Measurements from ENCODE around the gene CNIH2.
A peak's percentile ranks its signal among the peaks of the same experiment; 100 is the strongest.

The CNIH2 gene

DNA sequence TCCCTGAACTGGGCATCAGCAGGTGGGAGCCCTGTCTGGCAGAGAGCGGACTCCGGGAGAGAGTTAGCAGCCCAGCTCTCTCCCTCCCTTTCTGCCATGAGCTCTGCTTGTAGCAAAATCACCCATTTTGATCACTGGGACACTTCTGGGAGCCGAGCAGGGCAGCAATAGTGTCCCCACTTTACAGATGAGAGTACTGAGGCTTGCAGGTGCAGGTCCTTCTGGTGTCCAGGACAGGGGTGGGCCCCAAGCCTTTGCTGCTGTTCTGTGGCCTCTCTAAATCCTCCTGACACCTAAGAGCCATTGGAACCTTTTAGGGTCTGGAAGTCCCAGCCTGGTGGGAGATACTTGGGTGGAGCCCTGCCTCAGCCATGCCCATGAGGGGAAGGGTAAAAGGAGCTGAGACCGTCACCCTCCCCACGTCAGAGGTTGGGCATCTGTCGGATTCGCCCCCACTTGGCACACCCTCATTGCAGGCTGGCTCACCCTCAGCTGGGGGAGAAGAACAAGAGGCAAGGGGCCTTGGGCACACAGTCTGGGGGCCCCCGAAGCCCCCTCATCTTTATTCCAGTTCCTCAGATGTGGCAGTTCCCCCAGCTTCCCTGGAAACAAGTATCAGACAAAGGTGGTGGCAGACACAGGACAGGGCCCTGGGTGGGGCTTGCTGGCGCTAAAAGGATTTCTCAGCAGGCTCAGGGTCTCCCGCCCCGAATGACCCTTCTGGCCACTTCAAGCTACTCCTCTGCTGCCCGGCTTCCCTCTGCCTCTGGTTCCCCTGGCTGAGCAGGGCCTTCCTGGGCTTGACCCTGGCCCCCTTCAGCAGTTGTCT, 53.8 kb downstream of the CNIH2 start:
- no peak overlapping the region for H3K4me3 ChIP-seq (ENCODE audit: low read depth, low read length)
- ChIA-PET POLR2A (interaction anchor here (0.6 to 1.8 kb wide), 2 partner anchors 21 to 160 kb away, joined by 3 to 4 read pairs; no protein-coding TSS in a partner anchor), CTCF (interaction anchor here (0.8 to 1.3 kb wide), 4 partner anchors 18 to 57 kb away, joined by 4 to 8 read pairs (median 4); no protein-coding TSS in a partner anchor)
- H3K4me1 ChIP-seq (ENCODE audit: control insufficient read depth, insufficient read depth, low read length) = no peaks in the 10 kb centered on the region
- no peaks in the 10 kb centered on the region for H3K36me3 ChIP-seq (ENCODE audit: control insufficient read depth in 2 of 2, insufficient read depth in 1 of 2, low read length in 2 of 2)
- no peak overlapping the region for H3K27ac ChIP-seq (ENCODE audit: extremely low read depth, low read depth, low read length)
- TF ChIP-seq PRDM10 (tag by site-specific recombination; IDR thresholded peaks at IDR 0.05) = no peak
- no peak for TF ChIP-seq ZNF335 (tag by site-specific recombination; conservative IDR thresholded peaks at IDR 0.05)
- H3K9me3 ChIP-seq (ENCODE audit: control insufficient read depth, insufficient read depth, low read depth, low read length) = no peaks in the 10 kb centered on the region

DNA sequence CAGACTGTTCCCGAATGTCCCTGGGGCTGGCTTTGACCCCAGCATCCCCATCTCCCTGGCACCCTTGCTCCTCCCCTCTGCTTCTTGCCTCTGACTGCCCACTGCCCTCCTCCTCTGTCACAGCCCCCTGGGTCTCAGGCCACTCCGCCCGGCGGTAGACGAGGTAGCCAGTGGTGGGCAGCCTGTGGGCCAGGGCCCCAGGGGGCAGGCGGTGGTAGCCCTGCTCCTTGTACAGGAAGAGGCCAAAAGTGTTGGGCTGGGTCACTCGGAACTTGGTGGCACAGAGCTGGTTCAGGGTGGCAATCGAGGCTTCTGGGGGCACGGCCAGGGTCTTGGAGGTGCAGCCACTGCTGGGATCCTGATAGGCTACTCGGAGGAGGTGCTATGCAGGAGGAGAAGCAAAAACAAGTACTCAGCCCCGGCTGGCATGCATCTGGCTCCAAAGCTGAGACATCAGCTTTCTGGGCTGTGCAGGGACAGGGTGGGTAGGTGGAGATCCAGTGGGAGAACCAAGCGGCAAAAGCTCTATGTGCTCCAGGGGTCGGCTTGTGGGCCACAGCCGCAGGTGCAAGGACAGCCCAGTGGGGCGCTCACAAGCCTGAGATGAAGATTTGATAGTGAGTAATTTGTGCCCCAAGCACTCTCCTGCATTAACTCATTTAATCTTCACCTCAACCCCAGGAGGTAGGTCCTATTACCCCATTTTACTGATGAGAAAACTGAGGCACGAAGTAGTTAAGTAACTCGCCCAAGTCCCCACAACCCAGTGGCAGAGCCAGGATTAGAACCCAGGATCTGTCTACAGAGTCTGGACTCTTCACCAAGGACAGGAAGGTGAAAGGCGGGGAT, 54.6 kb downstream of the CNIH2 start:
- Histone ChIP-seq H3K4me3 (ENCODE audit: low read depth, low read length) (no peak overlapping the region), H3K36me3 (ENCODE audit: control insufficient read depth in 2 of 2, insufficient read depth in 1 of 2, low read length in 2 of 2) (peaks cover 0 to 4% of the 10 kb centered on the region in 2 experiments; a peak in 1 of 3 replicates), H3K9me3 (ENCODE audit: control insufficient read depth, insufficient read depth, low read depth, low read length) (no peaks in the 10 kb centered on the region), H3K27ac (ENCODE audit: extremely low read depth, low read depth, low read length) (no peak overlapping the region), H3K4me1 (ENCODE audit: control insufficient read depth, insufficient read depth, low read length) (no peaks in the 10 kb centered on the region)
- 0 out of 2 replicates have a peak, but pooled peaks have one; percentile 12 for TF ChIP-seq ZNF664 (tag by site-specific recombination; IDR thresholded peaks at IDR 0.05)
- TF ChIP-seq ZNF548 (tag by site-specific recombination; IDR thresholded peaks at IDR 0.05) = no peak
- ChIA-PET CTCF (interaction anchor here (0.6 to 3.1 kb wide), 6 partner anchors 16 to 98 kb away, joined by 3 to 19 read pairs (median 4); no protein-coding TSS in a partner anchor), POLR2A (interaction anchor here (0.6 to 1.8 kb wide), 2 partner anchors 21 to 159 kb away, joined by 3 to 4 read pairs; no protein-coding TSS in a partner anchor)

GRCh38 chr11:66333220-66333877, 55.4 kb downstream of the CNIH2 start:
- TF ChIP-seq ZNF623 (tag by site-specific recombination; IDR thresholded peaks at IDR 0.05) = no peak
- no peak for TF ChIP-seq ZBTB48 (tag by site-specific recombination; IDR thresholded peaks at IDR 0.05)
- TF ChIP-seq ZBTB7A (tag by site-specific recombination; IDR thresholded peaks at IDR 0.05; ENCODE audit: low read depth) = no peak
- POLR2A ChIA-PET = no interaction called here
- no peak overlapping the region for H3K27ac ChIP-seq (ENCODE audit: extremely low read depth, low read depth, low read length)
- H3K4me1 ChIP-seq (ENCODE audit: control insufficient read depth, insufficient read depth, low read length) = no peaks in the 10 kb centered on the region
- H3K4me3 ChIP-seq (ENCODE audit: low read depth, low read length) = no peak overlapping the region
- H3K36me3 ChIP-seq (ENCODE audit: control insufficient read depth in 2 of 2, insufficient read depth in 1 of 2, low read length in 2 of 2) = peaks cover 0 to 12% of the 10 kb centered on the region in 2 experiments; a peak in 1 of 3 replicates
- no peaks in the 10 kb centered on the region for H3K9me3 ChIP-seq (ENCODE audit: control insufficient read depth, insufficient read depth, low read depth, low read length)
- CTCF ChIA-PET = interaction anchor here (0.6 to 3.1 kb wide), 3 partner anchors 17 to 53 kb away, joined by 3 to 19 read pairs (median 4); no protein-coding TSS in a partner anchor
